Measurements from ENCODE around the gene EPSTI1. TPM values are rescaled to one million over a fixed set of nuclear protein-coding genes. Genes with fewer than 3 reads are reported as not detected.

Gene EPSTI1
- polyA plus RNA-seq, 1 of the 3 experiments (the other 2 are of a cell fraction) = 0.02 TPM

GRCh38 chr13:42894765-42895243 lies 97.2 kb downstream of the EPSTI1 start:
- no peak overlapping the region for H2AFZ ChIP-seq (ENCODE audit: low read depth)
- no peaks in the 10 kb centered on the region for H3F3A ChIP-seq (replicated peaks; ENCODE audit: insufficient read depth)
- peak; percentile 35 for DNase-seq
- no peaks in the 10 kb centered on the region for H3K36me3 ChIP-seq (replicated peaks in 1 of 2; ENCODE audit: control insufficient read depth in 1 of 2, insufficient read depth in 2 of 2, low read length in 1 of 2)
- ChIA-PET CTCF (interaction anchor here (0.6 to 2.0 kb wide), 3 partner anchors 11 to 909 kb away, joined by 3 to 8 read pairs (median 5); no protein-coding TSS in a partner anchor), POLR2A (no interaction called here)
- H3K4me1 ChIP-seq (ENCODE audit: control insufficient read depth in 1 of 2, insufficient read depth in 2 of 2, low read depth in 1 of 2, low read length in 1 of 2) = peaks cover 0 to 24% of the 10 kb centered on the region in 2 experiments; a peak in 2 of 4 replicates
- 0 out of 2 replicates have a peak overlapping the region, but pooled peaks have one; percentile 26 for H3K4me2 ChIP-seq
- H3K9ac ChIP-seq = no peak overlapping the region
- H3K27me3 ChIP-seq (ENCODE audit: insufficient read depth) = no peaks in the 10 kb centered on the region
- H4K20me1 ChIP-seq (ENCODE audit: insufficient read depth) = no peaks in the 10 kb centered on the region
- peak overlapping the region in 1 of 2 experiments; percentile 93; a peak in 2 of 4 replicates for H3K27ac ChIP-seq (ENCODE audit: low read depth in 2 of 2, low read length in 1 of 2)
- no peaks in the 10 kb centered on the region for H3K79me2 ChIP-seq (ENCODE audit: insufficient read depth)
- H3K9me2 ChIP-seq = no peaks in the 10 kb centered on the region
- peak; percentile 77 for TF ChIP-seq TCF12 (IDR thresholded peaks at IDR 0.05)
- no peak for TF ChIP-seq EZH2phosphoT487 (IDR thresholded peaks at IDR 0.05; ENCODE audit: borderline replicate concordance, low read depth)
- TF ChIP-seq RAD21 (IDR thresholded peaks at IDR 0.05; ENCODE audit: low read length) = peak; percentile 7; the same call in 1 of the 2 replicates
- TF ChIP-seq RCOR1 (IDR thresholded peaks at IDR 0.05; ENCODE audit: low read length) = peak; percentile 28; the same call in 1 of the 2 replicates
- peak; percentile 75 for TF ChIP-seq NFIC (IDR thresholded peaks at IDR 0.05; ENCODE audit: borderline replicate concordance)
- TF ChIP-seq, protein P1, sequence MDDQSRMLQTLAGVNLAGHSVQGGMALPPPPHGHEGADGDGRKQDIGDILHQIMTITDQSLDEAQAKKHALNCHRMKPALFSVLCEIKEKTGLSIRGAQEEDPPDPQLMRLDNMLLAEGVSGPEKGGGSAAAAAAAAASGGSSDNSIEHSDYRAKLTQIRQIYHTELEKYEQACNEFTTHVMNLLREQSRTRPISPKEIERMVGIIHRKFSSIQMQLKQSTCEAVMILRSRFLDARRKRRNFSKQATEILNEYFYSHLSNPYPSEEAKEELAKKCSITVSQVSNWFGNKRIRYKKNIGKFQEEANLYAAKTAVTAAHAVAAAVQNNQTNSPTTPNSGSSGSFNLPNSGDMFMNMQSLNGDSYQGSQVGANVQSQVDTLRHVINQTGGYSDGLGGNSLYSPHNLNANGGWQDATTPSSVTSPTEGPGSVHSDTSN (IDR thresholded peaks at IDR 0.05) = peak; percentile 27; the same call in 1 of the 2 replicates
- 6% methylated on average over 4 of the region's 4 CpGs for WGBS (ENCODE audit: low lambda C conversion rate)
- H3K4me3 ChIP-seq (ENCODE audit: low read depth in 2 of 2, low read length in 1 of 2) = no peak overlapping the region
- no peaks in the 10 kb centered on the region for H3K9me3 ChIP-seq

- no peak overlapping the region for H3K4me3 ChIP-seq (ENCODE audit: low read depth in 2 of 2, low read length in 1 of 2)
- no peaks in the 10 kb centered on the region for H3K27me3 ChIP-seq (ENCODE audit: insufficient read depth)
- no peak overlapping the region for H3K27ac ChIP-seq (ENCODE audit: low read depth in 2 of 2, low read length in 1 of 2)
- no peaks in the 10 kb centered on the region for H3K36me3 ChIP-seq (replicated peaks in 1 of 2; ENCODE audit: control insufficient read depth in 1 of 2, insufficient read depth in 2 of 2, low read length in 1 of 2)
- no peaks in the 10 kb centered on the region for H4K20me1 ChIP-seq (ENCODE audit: insufficient read depth)
- no peak overlapping the region for H3K9ac ChIP-seq
- H3K4me1 ChIP-seq (ENCODE audit: control insufficient read depth in 1 of 2, insufficient read depth in 2 of 2, low read depth in 1 of 2, low read length in 1 of 2) = peaks cover 0 to 24% of the 10 kb centered on the region in 2 experiments; a peak in 2 of 4 replicates
- no peaks in the 10 kb centered on the region for H3K9me3 ChIP-seq
- H3K9me2 ChIP-seq = no peaks in the 10 kb centered on the region
- POLR2A ChIA-PET = no interaction called here
- DNase-seq = no peak
- H3K4me2 ChIP-seq = no peak overlapping the region
- no peak for TF ChIP-seq TCF12 (IDR thresholded peaks at IDR 0.05)
- TF ChIP-seq, protein P1 (IDR thresholded peaks at IDR 0.05) = peak; percentile 54
- H3K79me2 ChIP-seq (ENCODE audit: insufficient read depth) = no peaks in the 10 kb centered on the region
- CTCF ChIA-PET = no interaction called here
- 50% methylated on average over 1 of the region's 1 CpG for WGBS (ENCODE audit: low lambda C conversion rate)
- H3F3A ChIP-seq (replicated peaks; ENCODE audit: insufficient read depth) = no peaks in the 10 kb centered on the region
- H2AFZ ChIP-seq (ENCODE audit: low read depth) = no peak overlapping the region
These were observed 98.8 kb downstream of the EPSTI1 start for GRCh38 chr13:42893214-42893671.

DNA sequence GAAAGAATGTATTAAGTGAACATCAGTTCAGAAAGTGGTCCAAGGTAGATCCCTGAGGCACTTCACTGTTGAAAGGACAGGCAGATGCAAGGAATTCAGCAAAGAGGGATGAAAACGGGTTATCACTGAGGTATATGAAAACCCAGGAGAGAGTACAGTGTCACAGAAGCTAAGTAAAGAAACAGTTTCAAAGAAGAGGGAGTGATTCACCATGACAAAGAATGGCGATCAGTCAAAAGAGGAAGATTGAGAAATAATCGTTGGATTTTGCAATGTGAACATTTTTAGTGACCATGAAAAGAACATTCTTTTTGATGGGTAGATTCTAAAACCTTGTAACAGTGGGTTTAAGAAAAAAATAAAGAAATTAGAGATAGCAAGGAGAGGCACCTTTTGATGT lies 99.3 kb downstream of the EPSTI1 start:
- H3K9me3 ChIP-seq = no peaks in the 10 kb centered on the region
- H3K4me3 ChIP-seq (ENCODE audit: low read depth in 2 of 2, low read length in 1 of 2) = no peak overlapping the region
- no peak overlapping the region for H2AFZ ChIP-seq (ENCODE audit: low read depth)
- 86% methylated on average over 3 of the region's 3 CpGs for WGBS (ENCODE audit: low lambda C conversion rate)
- H3K27ac ChIP-seq (ENCODE audit: low read depth in 2 of 2, low read length in 1 of 2) = no peak overlapping the region
- H3K36me3 ChIP-seq (replicated peaks in 1 of 2; ENCODE audit: control insufficient read depth in 1 of 2, insufficient read depth in 2 of 2, low read length in 1 of 2) = no peaks in the 10 kb centered on the region
- DNase-seq = no peak
- H3F3A ChIP-seq (replicated peaks; ENCODE audit: insufficient read depth) = no peaks in the 10 kb centered on the region
- ChIA-PET POLR2A (no interaction called here), CTCF (no interaction called here)
- H3K79me2 ChIP-seq (ENCODE audit: insufficient read depth) = no peaks in the 10 kb centered on the region
- no peaks in the 10 kb centered on the region for H3K9me2 ChIP-seq
- no peaks in the 10 kb centered on the region for H3K27me3 ChIP-seq (ENCODE audit: insufficient read depth)
- H3K9ac ChIP-seq = no peak overlapping the region
- H3K4me2 ChIP-seq = no peak overlapping the region
- no peaks in the 10 kb centered on the region for H4K20me1 ChIP-seq (ENCODE audit: insufficient read depth)
- H3K4me1 ChIP-seq (ENCODE audit: control insufficient read depth in 1 of 2, insufficient read depth in 2 of 2, low read depth in 1 of 2, low read length in 1 of 2) = peaks cover 0 to 24% of the 10 kb centered on the region in 2 experiments; a peak in 2 of 4 replicates
- TF ChIP-seq, protein P2, sequence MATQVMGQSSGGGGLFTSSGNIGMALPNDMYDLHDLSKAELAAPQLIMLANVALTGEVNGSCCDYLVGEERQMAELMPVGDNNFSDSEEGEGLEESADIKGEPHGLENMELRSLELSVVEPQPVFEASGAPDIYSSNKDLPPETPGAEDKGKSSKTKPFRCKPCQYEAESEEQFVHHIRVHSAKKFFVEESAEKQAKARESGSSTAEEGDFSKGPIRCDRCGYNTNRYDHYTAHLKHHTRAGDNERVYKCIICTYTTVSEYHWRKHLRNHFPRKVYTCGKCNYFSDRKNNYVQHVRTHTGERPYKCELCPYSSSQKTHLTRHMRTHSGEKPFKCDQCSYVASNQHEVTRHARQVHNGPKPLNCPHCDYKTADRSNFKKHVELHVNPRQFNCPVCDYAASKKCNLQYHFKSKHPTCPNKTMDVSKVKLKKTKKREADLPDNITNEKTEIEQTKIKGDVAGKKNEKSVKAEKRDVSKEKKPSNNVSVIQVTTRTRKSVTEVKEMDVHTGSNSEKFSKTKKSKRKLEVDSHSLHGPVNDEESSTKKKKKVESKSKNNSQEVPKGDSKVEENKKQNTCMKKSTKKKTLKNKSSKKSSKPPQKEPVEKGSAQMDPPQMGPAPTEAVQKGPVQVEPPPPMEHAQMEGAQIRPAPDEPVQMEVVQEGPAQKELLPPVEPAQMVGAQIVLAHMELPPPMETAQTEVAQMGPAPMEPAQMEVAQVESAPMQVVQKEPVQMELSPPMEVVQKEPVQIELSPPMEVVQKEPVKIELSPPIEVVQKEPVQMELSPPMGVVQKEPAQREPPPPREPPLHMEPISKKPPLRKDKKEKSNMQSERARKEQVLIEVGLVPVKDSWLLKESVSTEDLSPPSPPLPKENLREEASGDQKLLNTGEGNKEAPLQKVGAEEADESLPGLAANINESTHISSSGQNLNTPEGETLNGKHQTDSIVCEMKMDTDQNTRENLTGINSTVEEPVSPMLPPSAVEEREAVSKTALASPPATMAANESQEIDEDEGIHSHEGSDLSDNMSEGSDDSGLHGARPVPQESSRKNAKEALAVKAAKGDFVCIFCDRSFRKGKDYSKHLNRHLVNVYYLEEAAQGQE (IDR thresholded peaks at IDR 0.05; ENCODE audit: low read depth, low read length) = no peak
- TF ChIP-seq ELF1 (IDR thresholded peaks at IDR 0.05) (no peak), YY1 (IDR thresholded peaks at IDR 0.05; ENCODE audit: low read depth) (no peak), MEF2A (IDR thresholded peaks at IDR 0.05; ENCODE audit: borderline replicate concordance, low read depth) (no peak), SMC3 (IDR thresholded peaks at IDR 0.05; ENCODE audit: low read depth, low read length) (no peak)
- TF ChIP-seq, protein P3, sequence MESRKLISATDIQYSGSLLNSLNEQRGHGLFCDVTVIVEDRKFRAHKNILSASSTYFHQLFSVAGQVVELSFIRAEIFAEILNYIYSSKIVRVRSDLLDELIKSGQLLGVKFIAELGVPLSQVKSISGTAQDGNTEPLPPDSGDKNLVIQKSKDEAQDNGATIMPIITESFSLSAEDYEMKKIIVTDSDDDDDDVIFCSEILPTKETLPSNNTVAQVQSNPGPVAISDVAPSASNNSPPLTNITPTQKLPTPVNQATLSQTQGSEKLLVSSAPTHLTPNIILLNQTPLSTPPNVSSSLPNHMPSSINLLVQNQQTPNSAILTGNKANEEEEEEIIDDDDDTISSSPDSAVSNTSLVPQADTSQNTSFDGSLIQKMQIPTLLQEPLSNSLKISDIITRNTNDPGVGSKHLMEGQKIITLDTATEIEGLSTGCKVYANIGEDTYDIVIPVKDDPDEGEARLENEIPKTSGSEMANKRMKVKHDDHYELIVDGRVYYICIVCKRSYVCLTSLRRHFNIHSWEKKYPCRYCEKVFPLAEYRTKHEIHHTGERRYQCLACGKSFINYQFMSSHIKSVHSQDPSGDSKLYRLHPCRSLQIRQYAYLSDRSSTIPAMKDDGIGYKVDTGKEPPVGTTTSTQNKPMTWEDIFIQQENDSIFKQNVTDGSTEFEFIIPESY (IDR thresholded peaks at IDR 0.05; ENCODE audit: borderline replicate concordance, low read depth) = no peak
